AML-193 (cell line): Measurements from ENCODE around the gene ZNF407.

Experiments used
- DNase-seq, 2 experiments: peaks; one replicate each; lab custom pipeline; 2025; lab: John Stamatoyannopoulos, UW

Gene ZNF407

GRCh38 chr18:74728586-74728985 is 130.9 kb downstream of the ZNF407 start:
- no peak for DNase-seq

DNA sequence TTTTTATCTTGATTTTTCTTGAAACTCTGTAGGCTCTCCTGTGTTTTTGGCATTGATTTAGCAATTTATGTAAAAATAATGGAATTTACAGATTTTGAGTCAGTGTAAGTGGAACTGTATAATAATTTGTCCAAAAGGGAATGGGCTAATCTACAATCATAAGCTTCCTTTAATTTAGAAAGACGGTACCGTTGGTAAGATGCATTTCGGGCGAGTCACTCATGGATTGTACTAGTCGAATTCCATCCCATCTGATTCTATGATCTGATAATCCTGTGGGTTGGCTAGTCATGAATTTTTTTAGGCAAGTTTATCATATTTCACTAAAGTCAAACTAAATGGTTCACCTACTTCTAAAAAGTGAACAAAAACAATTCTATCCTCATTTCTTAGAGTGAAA is 133.4 kb downstream of the ZNF407 start:
- no peak for DNase-seq

GRCh38 chr18:74732380-74732779 is 134.7 kb downstream of the ZNF407 start:
- no peak for DNase-seq

GRCh38 chr18:74733598-74733997 is 135.9 kb downstream of the ZNF407 start:
- DNase-seq, result no peak

GRCh38 chr18:74734013-74734444 is 136.4 kb downstream of the ZNF407 start:
- no peak for DNase-seq

DNA sequence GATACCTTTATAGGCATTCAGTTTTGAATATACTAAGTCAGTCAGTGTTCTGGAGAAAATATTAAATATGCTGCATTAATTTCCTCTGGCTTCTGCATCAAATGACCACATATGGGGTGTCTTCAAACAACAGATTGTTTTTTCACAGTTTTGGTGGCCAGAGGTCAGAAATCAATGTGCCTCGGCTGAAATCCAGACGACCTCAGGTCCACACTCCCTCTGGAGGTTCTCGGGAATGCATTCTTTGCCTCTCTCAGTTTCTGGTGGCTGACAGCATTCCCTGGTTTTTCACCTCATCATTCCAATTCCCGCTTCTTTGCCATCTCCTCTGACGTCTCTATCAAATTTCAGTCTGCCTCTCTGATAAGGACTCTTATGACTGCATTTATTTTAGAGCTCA is 142.3 kb downstream of the ZNF407 start:
- DNase-seq, result no peak

- no peak for DNase-seq
Observed at GRCh38 chr18:74742573-74743243, 145.0 kb downstream of the ZNF407 start.

DNA sequence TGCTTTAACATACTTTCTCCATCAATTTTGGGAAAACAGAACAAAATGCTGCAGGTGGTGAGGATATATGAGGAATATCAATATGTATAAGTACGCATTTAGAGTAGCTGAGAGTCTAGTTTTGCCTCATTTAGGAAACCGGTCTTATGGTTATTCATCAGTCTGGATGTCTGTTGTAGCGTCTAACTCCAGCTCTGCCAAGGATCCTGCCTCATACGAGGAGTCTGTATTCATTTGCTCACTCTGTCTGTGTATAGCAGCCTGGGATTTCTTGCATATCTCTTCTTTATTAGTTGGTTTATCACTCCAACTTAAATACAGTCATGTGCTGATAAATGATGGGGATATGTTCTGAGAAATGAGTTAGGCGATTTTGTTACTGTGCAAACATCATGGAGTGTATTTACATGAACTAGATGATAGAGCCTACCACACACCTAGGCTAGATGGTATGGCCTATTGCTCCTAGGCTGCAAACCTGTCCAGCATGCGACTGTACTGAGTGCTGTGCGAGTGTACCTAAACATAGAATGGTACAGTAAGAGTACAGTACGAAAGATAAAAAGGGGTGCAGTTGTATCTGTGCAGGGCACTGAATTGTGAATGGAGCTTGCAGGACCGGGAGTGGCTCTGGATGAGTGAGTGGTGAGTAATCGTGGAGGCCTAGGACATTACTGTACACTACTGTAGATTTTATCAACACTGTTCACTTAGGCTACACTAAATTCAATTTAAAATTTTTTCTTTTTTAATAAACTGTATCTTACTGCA is 148.1 kb downstream of the ZNF407 start:
- no peak for DNase-seq

GRCh38 chr18:74748809-74749208 is 151.1 kb downstream of the ZNF407 start:
- no peak for DNase-seq

DNA sequence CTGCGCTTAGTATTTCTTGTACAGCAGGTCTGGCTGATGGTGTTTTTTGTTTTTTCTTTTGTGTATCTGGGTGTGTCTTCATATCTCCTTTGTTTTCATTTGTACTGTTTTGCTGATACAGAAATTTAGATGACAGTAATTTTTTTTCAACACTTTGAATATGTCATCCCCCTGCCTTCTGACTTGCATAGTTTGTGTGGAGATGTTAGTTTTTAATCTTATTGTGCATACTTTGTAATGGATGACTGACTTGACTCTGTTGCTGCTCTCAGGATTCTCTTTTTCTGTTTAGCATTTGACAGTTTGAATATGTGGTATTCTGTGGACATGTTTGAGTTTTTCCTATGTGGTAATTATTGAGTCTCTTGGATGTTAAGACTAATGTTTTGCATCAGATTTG is 161.3 kb downstream of the ZNF407 start:
- no peak for DNase-seq

DNA sequence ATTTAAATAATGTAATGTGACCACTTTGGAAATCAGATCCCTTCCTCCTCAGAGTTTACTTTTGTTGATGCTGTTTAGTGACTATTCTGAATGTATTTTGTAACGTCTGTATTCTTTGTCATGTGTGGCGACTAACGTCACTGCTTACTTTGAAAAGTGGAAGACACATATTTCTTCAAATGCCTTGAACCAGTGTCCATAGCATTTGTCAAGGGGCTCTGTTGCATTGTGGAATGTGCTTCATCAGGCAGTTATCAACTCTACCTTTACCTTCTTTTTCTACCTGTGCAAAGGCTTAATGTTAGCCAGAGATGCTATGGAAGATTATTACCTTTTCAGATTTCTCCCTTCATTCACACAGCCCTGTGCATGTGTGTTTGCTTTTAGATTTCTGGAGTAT is 162.4 kb downstream of the ZNF407 start:
- DNase-seq, result no peak

DNA sequence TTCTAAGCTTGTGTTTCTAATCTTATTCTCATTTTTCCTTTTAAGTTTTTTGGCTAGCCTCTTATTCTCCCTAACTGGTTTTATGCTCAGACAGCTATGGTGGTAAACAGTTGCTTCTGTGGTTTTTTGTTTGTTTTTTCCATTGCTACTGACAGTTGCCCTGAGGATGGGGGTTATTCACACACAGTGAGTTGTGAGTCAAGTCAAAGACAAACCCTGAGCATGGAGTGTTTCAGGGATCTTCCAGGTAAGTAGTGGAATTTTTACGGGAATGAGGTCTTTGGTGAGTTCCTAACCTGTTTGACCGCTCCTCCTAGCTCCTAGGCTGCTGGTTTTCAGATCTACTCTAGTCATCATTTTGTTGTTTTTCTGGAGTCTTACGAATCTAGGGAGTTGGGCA is 162.8 kb downstream of the ZNF407 start:
- DNase-seq, result no peak

DNA sequence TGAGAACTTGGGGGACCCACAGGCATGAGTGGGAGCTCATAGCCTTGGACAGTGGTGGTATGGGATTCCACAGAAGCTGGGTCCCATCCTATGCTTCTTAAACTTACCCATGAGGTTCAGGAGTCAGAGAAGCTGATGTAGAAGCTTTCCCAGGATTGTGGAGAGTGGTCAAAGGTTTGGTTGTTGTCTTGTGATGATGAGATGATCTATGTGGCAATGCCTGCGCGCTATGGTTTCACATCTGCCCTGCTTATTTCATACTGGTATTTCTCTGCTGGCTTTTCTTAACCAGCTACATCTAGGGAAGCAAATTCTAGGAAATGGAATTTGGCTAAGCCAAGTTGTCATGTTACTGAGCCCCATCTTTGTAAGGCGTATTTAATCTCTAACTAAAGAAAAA is 168.6 kb downstream of the ZNF407 start:
- DNase-seq, result no peak

DNA sequence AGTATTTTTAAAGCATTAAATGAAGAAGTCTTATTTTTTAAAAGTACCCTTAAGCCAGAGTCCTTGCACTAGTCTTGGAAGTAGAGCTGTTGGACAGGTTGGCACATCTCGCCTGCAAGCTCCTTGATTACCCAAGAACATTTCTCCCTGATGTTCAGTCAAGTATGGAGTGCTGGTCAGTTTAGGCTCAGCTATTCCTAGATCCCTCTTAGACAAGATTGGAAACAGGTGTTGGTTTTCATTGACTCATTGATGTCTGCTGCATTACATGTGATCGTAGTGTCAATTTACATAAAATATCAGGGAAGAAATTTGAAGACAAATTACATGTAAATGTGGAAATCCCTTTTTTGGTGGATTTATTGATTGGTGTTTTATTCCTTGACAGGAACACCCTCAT is 170.4 kb downstream of the ZNF407 start:
- no peak for DNase-seq

DNA sequence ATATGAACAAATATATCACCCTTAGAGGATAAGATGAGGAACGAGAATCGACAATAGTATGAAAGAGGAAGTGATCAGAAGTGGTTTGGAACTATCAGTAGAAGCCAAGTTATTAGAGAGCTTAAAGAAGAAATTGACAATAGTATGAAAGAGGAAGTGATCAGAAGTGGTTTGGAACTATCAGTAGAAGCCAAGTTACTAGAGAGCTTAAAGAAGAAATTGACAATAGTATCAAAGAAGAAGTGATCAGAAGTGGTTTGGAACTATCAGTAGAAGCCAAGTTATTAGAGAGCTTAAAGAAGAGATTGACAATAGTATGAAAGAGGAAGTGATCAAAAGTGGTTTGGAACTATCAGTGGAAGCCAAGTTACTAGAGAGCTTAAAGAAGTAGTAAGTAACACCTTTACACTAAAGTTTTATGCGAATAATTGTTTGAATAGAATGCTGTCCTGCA is 175.5 kb downstream of the ZNF407 start:
- DNase-seq, result no peak

GRCh38 chr18:74774486-74774885 is 176.8 kb downstream of the ZNF407 start:
- no peak for DNase-seq

- DNase-seq, result no peak
Observed at GRCh38 chr18:74775239-74775638, 177.6 kb downstream of the ZNF407 start.

DNA sequence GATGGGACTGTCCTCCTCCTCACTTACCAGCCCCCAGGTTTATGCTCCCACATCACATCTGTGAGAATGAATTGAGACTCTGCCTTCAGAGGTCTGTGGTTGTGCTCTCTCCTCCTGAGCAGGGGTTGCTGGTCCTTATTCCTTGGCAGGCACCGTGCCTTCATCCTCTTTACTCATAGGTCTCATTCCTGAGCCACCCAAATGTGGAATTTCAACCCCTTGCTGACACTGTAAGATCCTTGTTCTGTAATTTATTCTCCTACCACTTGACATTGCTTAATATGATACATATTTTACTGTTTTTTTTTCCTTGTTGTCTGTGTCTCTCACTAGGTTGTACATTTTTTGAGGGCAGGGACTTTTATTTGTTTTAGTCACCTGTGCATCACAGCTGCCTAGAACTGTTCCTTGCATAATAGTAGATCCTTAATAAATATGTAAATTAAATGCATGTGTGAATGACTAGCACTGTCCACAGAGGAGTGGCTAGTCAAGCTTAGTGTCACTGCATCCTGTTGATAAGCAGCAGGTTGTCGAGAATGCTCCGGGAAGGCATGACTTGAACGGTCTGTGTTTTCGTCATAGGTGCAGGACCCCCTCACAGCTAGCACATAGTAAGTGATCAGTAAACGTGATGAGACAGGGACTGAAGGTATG is 180.6 kb downstream of the ZNF407 start:
- DNase-seq, result no peak

- no peak for DNase-seq
Observed at GRCh38 chr18:74784752-74785151, 187.1 kb downstream of the ZNF407 start.

DNA sequence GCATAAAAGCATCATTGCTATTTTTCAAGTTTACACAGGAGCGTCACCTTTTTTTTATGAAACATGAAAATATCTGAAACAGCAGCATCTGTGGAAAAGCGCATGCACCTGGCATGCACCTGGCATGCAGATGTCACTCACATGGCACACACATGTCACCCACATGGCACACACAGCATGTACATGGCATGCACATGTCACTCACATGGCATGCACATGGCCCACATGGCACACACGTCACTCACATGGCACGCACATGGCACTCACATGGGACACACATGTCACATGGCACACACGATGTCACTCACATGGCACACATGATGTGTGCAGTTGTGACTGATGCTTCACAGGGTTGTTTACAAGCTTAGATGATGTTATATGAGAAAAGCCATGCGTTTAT is 188.0 kb downstream of the ZNF407 start:
- no peak for DNase-seq

DNA sequence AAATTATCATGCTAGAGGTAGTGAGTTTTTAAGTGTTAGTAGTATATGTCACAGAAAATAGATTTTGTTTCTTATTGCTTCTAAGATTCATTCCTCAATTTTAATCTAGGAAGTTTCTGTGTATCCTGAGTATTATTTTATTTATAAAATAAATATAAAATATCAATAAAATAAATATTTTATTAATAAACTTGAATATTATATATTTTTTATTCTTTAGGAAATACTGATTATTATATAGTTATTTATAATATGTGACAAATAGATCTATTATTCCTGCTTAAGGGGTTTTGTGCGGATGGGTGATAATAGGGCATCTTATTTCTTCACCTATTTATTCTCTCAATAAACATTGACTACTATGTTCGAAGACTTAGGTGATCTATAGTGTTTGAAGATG is 191.0 kb downstream of the ZNF407 start:
- no peak for DNase-seq

DNA sequence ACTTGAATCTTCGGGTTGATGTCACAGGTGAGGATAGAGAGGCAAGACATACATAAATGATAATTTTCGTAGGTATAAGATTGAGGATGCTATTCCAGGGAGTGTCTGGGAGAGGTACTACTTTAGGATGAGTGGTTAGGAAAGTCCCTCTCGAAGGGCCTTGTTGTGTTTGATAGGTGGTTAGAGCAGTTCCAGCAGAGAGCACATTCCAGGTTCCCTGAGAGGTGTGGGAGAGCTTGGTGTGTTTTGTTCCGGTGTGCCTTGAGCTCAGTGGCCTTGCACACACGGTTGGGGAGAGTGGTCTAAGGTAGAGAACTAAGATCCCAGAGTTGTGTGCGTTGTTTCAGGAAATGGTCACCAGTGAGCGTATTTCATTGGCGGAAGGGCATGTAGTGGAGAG is 191.4 kb downstream of the ZNF407 start:
- no peak for DNase-seq

GRCh38 chr18:74790451-74790850 is 192.8 kb downstream of the ZNF407 start:
- no peak for DNase-seq
